DND-41 (cell line): ENCODE results near the gene RAI14.

Experiments
- ATAC-seq: fragments of 200-7000 bp; cut with Tn5 transposase; 3 replicates; pipeline ENCODE4 v1.9.1; 2021; ENCODE audit warnings: low read depth; ENCODE audit not compliant: insufficient read depth
- DNase-seq: peaks from one replicate; pipeline ENCODE4 v3.0.0-alpha.2; 2020
- H2AFZ ChIP-seq: 2 replicates; pipeline ENCODE4 v1.6.0; 2012; ENCODE audit warnings: low read depth, low read length
- H3K27ac ChIP-seq: 2 replicates; pipeline ENCODE4 v1.5.1; 2012; ENCODE audit warnings: low read length, inconsistent platforms
- H3K27me3 ChIP-seq: fragments of 200-600 bp; sonication (generic); 2 replicates; pipeline ENCODE4 v1.6.0; 2012; ENCODE audit warnings: low read length, mild to moderate bottlenecking, inconsistent platforms; ENCODE audit not compliant: insufficient read depth, poor library complexity
- H3K36me3 ChIP-seq: 2 replicates; pipeline ENCODE4 v1.5.1; 2012; ENCODE audit warnings: low read length, inconsistent platforms; ENCODE audit not compliant: insufficient read depth
- H3K4me1 ChIP-seq: 2 replicates; pipeline ENCODE4 v1.5.1; 2012; ENCODE audit warnings: mild to moderate bottlenecking, low read length; ENCODE audit not compliant: insufficient read depth
- H3K4me2 ChIP-seq: 2 replicates; pipeline ENCODE4 v1.6.0; 2012; ENCODE audit warnings: mild to moderate bottlenecking, moderate library complexity, low read length, inconsistent platforms; ENCODE audit not compliant: insufficient read depth
- H3K4me3 ChIP-seq, 2 experiments: fragments of 200-600 bp in 1 of 2; shearing (Covaris generic) in 1 of 2; 2 replicates each; pipeline ENCODE4 v1.5.1; 2012 to 2016; ENCODE audit warnings: inconsistent platforms in 2 of 2, low read length in 2 of 2, mild to moderate bottlenecking in 2 of 2, low read depth in 1 of 2, moderate library complexity in 1 of 2
- H3K79me2 ChIP-seq: 2 replicates; pipeline ENCODE4 v1.6.0; 2012; ENCODE audit warnings: low read length, inconsistent platforms; ENCODE audit not compliant: insufficient read depth
- H3K9ac ChIP-seq: 2 replicates; pipeline ENCODE4 v1.6.0; 2012; ENCODE audit warnings: low read depth, mild to moderate bottlenecking, inconsistent platforms, low read length, moderate library complexity
- H3K9me3 ChIP-seq: 2 replicates; pipeline ENCODE4 v1.5.1; 2012; ENCODE audit warnings: low read length, moderate library complexity, mild to moderate bottlenecking, inconsistent platforms; ENCODE audit not compliant: insufficient read depth, severe bottlenecking
- H4K20me1 ChIP-seq: 2 replicates; pipeline ENCODE4 v1.6.0; 2012; ENCODE audit warnings: low read length; ENCODE audit not compliant: insufficient read depth
- CTCF ChIP-seq: IDR thresholded peaks from 2 replicates; pipeline ENCODE4 v1.5.1; 2012; ENCODE audit warnings: borderline replicate concordance, low read length, moderate library complexity, mild to moderate bottlenecking; ENCODE audit not compliant: poor library complexity, severe bottlenecking; ENCODE audit errors: extremely low read depth
- EZH2 ChIP-seq: IDR thresholded peaks from 3 replicates; pipeline ENCODE4 v1.6.1; 2012; ENCODE audit warnings: borderline replicate concordance, low read depth, mild to moderate bottlenecking, moderate library complexity, low read length, inconsistent platforms; ENCODE audit not compliant: severe bottlenecking

Gene RAI14

GRCh38 chr5:34628373-34628772 lies 27.8 kb upstream of the RAI14 start:
- no peak for TF ChIP-seq EZH2
- TF ChIP-seq CTCF = no peak
- ATAC-seq (no peak), DNase-seq (no peak)
- H3K27me3 ChIP-seq = no peaks in the 10 kb centered on the region
- no peaks in the 10 kb centered on the region for H3K79me2 ChIP-seq
- H3K4me1 ChIP-seq = no peaks in the 10 kb centered on the region
- no peak overlapping the region for H3K4me3 ChIP-seq
- H3K9ac ChIP-seq = no peak overlapping the region
- no peak overlapping the region for H3K4me2 ChIP-seq
- no peaks in the 10 kb centered on the region for H3K36me3 ChIP-seq
- no peak overlapping the region for H3K27ac ChIP-seq
- H2AFZ ChIP-seq = no peak overlapping the region
- H3K9me3 ChIP-seq = peaks cover 6% of the 10 kb centered on the region
- no peaks in the 10 kb centered on the region for H4K20me1 ChIP-seq

- H3K4me1 ChIP-seq = no peaks in the 10 kb centered on the region
- peaks cover 6% of the 10 kb centered on the region for H3K9me3 ChIP-seq
- no peaks in the 10 kb centered on the region for H3K36me3 ChIP-seq
- ATAC-seq (no peak), DNase-seq (no peak)
- H3K4me2 ChIP-seq = no peak overlapping the region
- H3K79me2 ChIP-seq = no peaks in the 10 kb centered on the region
- no peaks in the 10 kb centered on the region for H4K20me1 ChIP-seq
- no peak overlapping the region for H3K27ac ChIP-seq
- no peak overlapping the region for H3K4me3 ChIP-seq
- TF ChIP-seq EZH2 = no peak
- TF ChIP-seq CTCF = no peak
- H2AFZ ChIP-seq = no peak overlapping the region
- no peak overlapping the region for H3K9ac ChIP-seq
- H3K27me3 ChIP-seq = no peaks in the 10 kb centered on the region
Measured at GRCh38 chr5:34630596-34630995, 25.5 kb upstream of the RAI14 start.

GRCh38 chr5:34632807-34633422 lies 23.2 kb upstream of the RAI14 start:
- Histone ChIP-seq H3K9me3 (peaks cover 6% of the 10 kb centered on the region), H2AFZ (no peak overlapping the region), H3K4me3 (no peak overlapping the region), H3K79me2 (no peaks in the 10 kb centered on the region), H3K36me3 (no peaks in the 10 kb centered on the region), H3K27me3 (no peaks in the 10 kb centered on the region), H4K20me1 (no peaks in the 10 kb centered on the region), H3K4me1 (no peaks in the 10 kb centered on the region), H3K4me2 (no peak overlapping the region), H3K27ac (no peak overlapping the region), H3K9ac (no peak overlapping the region)
- TF ChIP-seq EZH2 = no peak
- no peak for TF ChIP-seq CTCF
- DNase-seq = no peak
- no peak for ATAC-seq
